Keratinocyte (primary cell): Measurements from ENCODE around the gene OCEL1.

Experiments used
- CTCF ChIP-seq, 3 experiments: IDR thresholded peaks in 1 of 3; conservative IDR thresholded peaks in 1 of 3; optimal IDR thresholded peaks in 1 of 3; 2 replicates in 2 of 3; 3 replicates in 1 of 3; pipeline versions ENCODE3 to v1.5.1; 2011; ENCODE audit warnings: low read length in 3 of 3, mild to moderate bottlenecking in 3 of 3, moderate library complexity in 2 of 3, control low read depth in 1 of 3, inconsistent platforms in 1 of 3; ENCODE audit not compliant: insufficient read depth in 2 of 3; ENCODE audit errors: extremely low read depth in 1 of 3
- EZH2 ChIP-seq: IDR thresholded peaks from one replicate; pipeline ENCODE4 v1.6.1; 2012; ENCODE audit warnings: inconsistent platforms, mild to moderate bottlenecking, low read length, moderate library complexity

GRCh38 chr19:17240826-17241399 is 14.9 kb downstream of the OCEL1 start:
- TF ChIP-seq CTCF (optimal IDR thresholded peaks at IDR 0.05 in 1 of 3, IDR thresholded peaks at IDR 0.05 in 1 of 3, conservative IDR thresholded peaks at IDR 0.05 in 1 of 3; ENCODE audit: extremely low read depth in 1 of 3, insufficient read depth in 2 of 3, low read length in 3 of 3) (no peak), EZH2 (no peak)
